BLaER1 (cell line): ENCODE results near the gene MCFD2.

Source experiments
- H3K27ac ChIP-seq: shearing (Covaris generic); formaldehyde crosslinking; 2 replicates; pipeline ENCODE4 v1.8.1; 2022
- H3K27me3 ChIP-seq: shearing (Covaris generic); formaldehyde crosslinking; 2 replicates; pipeline ENCODE4 v1.8.1; 2022
- H3K36me3 ChIP-seq: shearing (Covaris generic); formaldehyde crosslinking; 2 replicates; pipeline ENCODE4 v1.8.1; 2022
- H3K4me1 ChIP-seq: shearing (Covaris generic); formaldehyde crosslinking; 2 replicates; pipeline ENCODE4 v1.8.1; 2022
- H3K4me2 ChIP-seq: shearing (Covaris generic); formaldehyde crosslinking; 2 replicates; pipeline ENCODE4 v1.8.1; 2022
- H3K4me3 ChIP-seq: shearing (Covaris generic); formaldehyde crosslinking; 2 replicates; pipeline ENCODE4 v1.8.1; 2022
- H3K9ac ChIP-seq: shearing (Covaris generic); formaldehyde crosslinking; 2 replicates; pipeline ENCODE4 v1.8.1; 2022
- H3K9me3 ChIP-seq: shearing (Covaris generic); formaldehyde crosslinking; 2 replicates; pipeline ENCODE4 v1.8.1; 2022
- H4K20me1 ChIP-seq: shearing (Covaris generic); formaldehyde crosslinking; 2 replicates; pipeline ENCODE4 v1.8.1; 2022
- Cebpa-rat ChIP-seq: shearing (Covaris generic); IDR thresholded peaks from 2 replicates; pipeline ENCODE4 v1.8.1; 2022

The MCFD2 gene

GRCh38 chr2:46865181-46865970, 50.2 kb downstream of the MCFD2 start:
- Histone ChIP-seq H3K4me2 (no peak overlapping the region), H3K4me3 (no peak overlapping the region), H3K27me3 (no peaks in the 10 kb centered on the region), H3K9ac (no peak overlapping the region), H4K20me1 (no peaks in the 10 kb centered on the region), H3K36me3 (no peaks in the 10 kb centered on the region), H3K9me3 (peaks cover 34% of the 10 kb centered on the region), H3K4me1 (peaks cover 8% of the 10 kb centered on the region; the same call in 1 of the 2 replicates), H3K27ac (no peak overlapping the region)
- no peak for TF ChIP-seq Cebpa-rat

- H3K27me3 ChIP-seq = no peaks in the 10 kb centered on the region
- H3K9me3 ChIP-seq = peaks cover 34% of the 10 kb centered on the region
- peaks cover 8% of the 10 kb centered on the region; the same call in 1 of the 2 replicates for H3K4me1 ChIP-seq
- no peak overlapping the region for H3K27ac ChIP-seq
- no peak overlapping the region for H3K4me3 ChIP-seq
- H3K4me2 ChIP-seq = no peak overlapping the region
- no peaks in the 10 kb centered on the region for H3K36me3 ChIP-seq
- no peak for TF ChIP-seq Cebpa-rat
- no peak overlapping the region for H3K9ac ChIP-seq
- no peaks in the 10 kb centered on the region for H4K20me1 ChIP-seq
Observed at GRCh38 chr2:46863882-46864281, 51.7 kb downstream of the MCFD2 start.

- no peak for TF ChIP-seq Cebpa-rat
- H3K27ac ChIP-seq = no peak overlapping the region
- no peaks in the 10 kb centered on the region for H4K20me1 ChIP-seq
- no peaks in the 10 kb centered on the region for H3K27me3 ChIP-seq
- peaks cover 8% of the 10 kb centered on the region; the same call in 1 of the 2 replicates for H3K4me1 ChIP-seq
- no peak overlapping the region for H3K9ac ChIP-seq
- H3K4me3 ChIP-seq = no peak overlapping the region
- no peak overlapping the region for H3K4me2 ChIP-seq
- peaks cover 34% of the 10 kb centered on the region for H3K9me3 ChIP-seq
- no peaks in the 10 kb centered on the region for H3K36me3 ChIP-seq
Observed at GRCh38 chr2:46862514-46862913, 53.1 kb downstream of the MCFD2 start.

GRCh38 chr2:46861916-46862315, 53.7 kb downstream of the MCFD2 start:
- H3K4me2 ChIP-seq = no peak overlapping the region
- TF ChIP-seq Cebpa-rat = no peak
- peaks cover 34% of the 10 kb centered on the region for H3K9me3 ChIP-seq
- H3K4me1 ChIP-seq = peaks cover 4% of the 10 kb centered on the region; the same call in 1 of the 2 replicates
- H3K4me3 ChIP-seq = no peak overlapping the region
- H3K27me3 ChIP-seq = no peaks in the 10 kb centered on the region
- no peak overlapping the region for H3K9ac ChIP-seq
- no peaks in the 10 kb centered on the region for H4K20me1 ChIP-seq
- no peak overlapping the region for H3K27ac ChIP-seq
- no peaks in the 10 kb centered on the region for H3K36me3 ChIP-seq

- H3K4me2 ChIP-seq = no peak overlapping the region
- no peak overlapping the region for H3K27ac ChIP-seq
- no peak overlapping the region for H3K4me3 ChIP-seq
- H3K9ac ChIP-seq = no peak overlapping the region
- H3K9me3 ChIP-seq = peaks cover 12% of the 10 kb centered on the region
- H4K20me1 ChIP-seq = no peaks in the 10 kb centered on the region
- no peaks in the 10 kb centered on the region for H3K27me3 ChIP-seq
- H3K36me3 ChIP-seq = no peaks in the 10 kb centered on the region
- no peaks in the 10 kb centered on the region for H3K4me1 ChIP-seq
- no peak for TF ChIP-seq Cebpa-rat
Observed at GRCh38 chr2:46859482-46859881, 56.1 kb downstream of the MCFD2 start.

- peaks cover 4% of the 10 kb centered on the region; the same call in 1 of the 2 replicates for H3K9me3 ChIP-seq
- H4K20me1 ChIP-seq = no peaks in the 10 kb centered on the region
- H3K4me2 ChIP-seq = no peak overlapping the region
- H3K36me3 ChIP-seq = no peaks in the 10 kb centered on the region
- TF ChIP-seq Cebpa-rat = no peak
- no peak overlapping the region for H3K9ac ChIP-seq
- H3K27me3 ChIP-seq = no peaks in the 10 kb centered on the region
- no peaks in the 10 kb centered on the region for H3K4me1 ChIP-seq
- H3K4me3 ChIP-seq = no peak overlapping the region
- H3K27ac ChIP-seq = no peak overlapping the region
Observed at GRCh38 chr2:46858702-46859090, 56.9 kb downstream of the MCFD2 start.

- no peak overlapping the region for H3K27ac ChIP-seq
- no peak overlapping the region for H3K9ac ChIP-seq
- H3K9me3 ChIP-seq = no peaks in the 10 kb centered on the region
- H3K4me3 ChIP-seq = no peak overlapping the region
- no peaks in the 10 kb centered on the region for H3K36me3 ChIP-seq
- no peaks in the 10 kb centered on the region for H4K20me1 ChIP-seq
- no peak for TF ChIP-seq Cebpa-rat
- no peaks in the 10 kb centered on the region for H3K27me3 ChIP-seq
- no peak overlapping the region for H3K4me2 ChIP-seq
- no peaks in the 10 kb centered on the region for H3K4me1 ChIP-seq
Observed at GRCh38 chr2:46857871-46858701, 57.5 kb downstream of the MCFD2 start.

GRCh38 chr2:46856336-46856735, 59.3 kb downstream of the MCFD2 start:
- TF ChIP-seq Cebpa-rat = no peak
- Histone ChIP-seq H3K9me3 (no peaks in the 10 kb centered on the region), H3K27me3 (no peaks in the 10 kb centered on the region), H3K4me1 (no peaks in the 10 kb centered on the region), H3K4me3 (no peak overlapping the region), H3K4me2 (no peak overlapping the region), H3K9ac (no peak overlapping the region), H4K20me1 (no peaks in the 10 kb centered on the region), H3K27ac (no peak overlapping the region), H3K36me3 (no peaks in the 10 kb centered on the region)

GRCh38 chr2:46855805-46856204, 59.8 kb downstream of the MCFD2 start:
- Histone ChIP-seq H3K9ac (no peak overlapping the region), H3K4me2 (no peak overlapping the region), H4K20me1 (no peaks in the 10 kb centered on the region), H3K27me3 (no peaks in the 10 kb centered on the region), H3K4me1 (no peaks in the 10 kb centered on the region), H3K36me3 (no peaks in the 10 kb centered on the region), H3K9me3 (no peaks in the 10 kb centered on the region), H3K27ac (no peak overlapping the region), H3K4me3 (no peak overlapping the region)
- no peak for TF ChIP-seq Cebpa-rat

GRCh38 chr2:46854260-46854659, 61.3 kb downstream of the MCFD2 start:
- Histone ChIP-seq H3K27me3 (no peaks in the 10 kb centered on the region), H3K9ac (no peak overlapping the region), H3K36me3 (no peaks in the 10 kb centered on the region), H3K9me3 (no peaks in the 10 kb centered on the region), H3K4me1 (peaks cover 8% of the 10 kb centered on the region), H4K20me1 (no peaks in the 10 kb centered on the region), H3K4me3 (no peak overlapping the region), H3K27ac (no peak overlapping the region), H3K4me2 (no peak overlapping the region)
- no peak for TF ChIP-seq Cebpa-rat
